ENCODE results near the gene COMMD6.
A peak's percentile ranks its signal among the peaks of the same experiment; 100 is the strongest.
"Not testable (repeated sequence)": the region's sequence is repeated elsewhere in the genome, so short reads cannot be mapped to it uniquely, and the experiment has no call there.

The COMMD6 gene

DNA sequence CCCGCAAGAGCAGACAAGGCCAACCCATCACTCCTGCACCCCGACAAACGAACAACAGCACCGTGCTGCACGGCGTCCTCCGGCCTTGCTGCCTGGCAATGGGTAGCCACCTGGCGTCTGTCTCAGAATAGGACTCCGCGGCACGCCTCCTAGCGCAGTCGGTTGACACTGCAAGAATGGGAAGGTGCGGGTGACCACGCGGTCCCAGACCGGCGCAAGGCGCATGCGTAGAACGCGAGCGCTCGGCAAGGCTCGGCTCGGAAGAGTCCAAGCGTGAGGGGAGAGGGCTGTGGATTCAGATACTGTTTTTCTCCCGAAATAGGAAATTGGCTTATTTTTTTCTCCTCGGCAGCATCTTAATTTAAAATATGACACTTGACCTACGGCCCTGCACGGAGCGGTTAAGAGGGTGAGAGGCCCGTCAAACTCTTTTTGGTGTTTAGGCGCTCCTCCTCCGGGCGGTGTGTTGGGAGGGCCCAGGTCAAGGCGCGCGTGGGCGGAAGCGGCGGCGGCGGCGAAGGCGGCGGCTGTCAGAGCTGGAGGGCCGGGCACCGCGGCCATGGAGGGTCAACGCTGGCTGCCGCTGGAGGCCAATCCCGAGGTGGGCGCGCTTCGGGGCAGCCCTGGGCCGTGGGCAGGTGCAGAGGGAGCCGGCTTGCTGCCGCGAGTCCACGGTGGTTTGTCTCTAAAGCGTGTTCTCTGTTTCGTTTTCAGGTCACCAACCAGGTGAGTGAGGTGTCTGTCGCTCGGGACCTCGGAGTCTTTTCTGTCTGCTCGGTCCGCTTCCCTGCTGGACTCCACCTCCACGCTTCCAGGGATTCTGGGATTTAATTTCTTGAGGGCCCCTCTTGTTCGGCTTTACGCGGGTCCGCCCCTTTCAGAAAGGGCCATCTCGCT is 11.9 kb upstream of the COMMD6 start, which contains the start of gene UCHL3:
Gene UCHL3, plus strand, starts transcription at position 530 of the 897 bp plus-strand sequence. Its CDS starts 30 bp downstream, at position 560.
- POLR2A ChIA-PET = no interaction called here
- CTCF ChIA-PET = interaction anchor here (0.7 to 1.8 kb wide), 5 partner anchors 8 to 177 kb away, joined by 3 to 8 read pairs (median 5); partner anchors contain the start of gene TBC1D4
- H3K4me1 ChIP-seq (ENCODE audit: control extremely low read depth in 1 of 4, control insufficient read depth in 4 of 4, insufficient read depth in 4 of 4, low read length in 3 of 4) = peaks cover 9 to 25% (median 16%) of the 10 kb centered on the region in 4 experiments
- no peaks in the 10 kb centered on the region for H3K9me3 ChIP-seq (ENCODE audit: control extremely low read depth in 1 of 5, control insufficient read depth in 4 of 5, insufficient read depth in 2 of 5, low read depth in 1 of 5, low read length in 4 of 5)
- peak; percentile 96 to 98 (median 96) for DNase-seq
- peak within 1 kb of the TSS; percentile 95 to 97 for H3K27ac ChIP-seq (ENCODE audit: insufficient read depth in 1 of 2, low read depth in 1 of 2, low read length in 2 of 2, poor library complexity in 1 of 2, severe bottlenecking in 2 of 2)
- H3K36me3 ChIP-seq (ENCODE audit: control insufficient read depth in 4 of 4, insufficient read depth in 4 of 4, low read length in 3 of 4) = peaks cover 0 to 13% (median 8%) of the 10 kb centered on the region in 4 experiments
- 0% methylated on average over 59 of the region's 74 CpGs for WGBS (ENCODE audit: insufficient coverage)
- peak within 1 kb of the TSS; percentile 93 to 99 (median 98) for H3K4me3 ChIP-seq (ENCODE audit: control insufficient read depth in 1 of 7, extremely low read depth in 1 of 7, insufficient read depth in 4 of 7, low read depth in 2 of 7, low read length in 6 of 7)
- H3K27me3 ChIP-seq (replicated peaks in 2 of 5; ENCODE audit: control insufficient read depth in 4 of 5, insufficient read depth in 5 of 5, low read length in 4 of 5) = no peaks in the 10 kb centered on the region

- 100% methylated on average over 2 of the region's 3 CpGs for WGBS (ENCODE audit: insufficient coverage)
- no peak overlapping the region for H3K27ac ChIP-seq (ENCODE audit: insufficient read depth in 1 of 2, low read depth in 1 of 2, low read length in 2 of 2, poor library complexity in 1 of 2, severe bottlenecking in 2 of 2)
- H3K27me3 ChIP-seq (replicated peaks in 2 of 5; ENCODE audit: control insufficient read depth in 4 of 5, insufficient read depth in 5 of 5, low read length in 4 of 5) = no peaks in the 10 kb centered on the region
- no peak overlapping the region for H3K4me3 ChIP-seq (ENCODE audit: control insufficient read depth in 1 of 7, extremely low read depth in 1 of 7, insufficient read depth in 4 of 7, low read depth in 2 of 7, low read length in 6 of 7)
- H3K4me1 ChIP-seq (ENCODE audit: control extremely low read depth in 1 of 4, control insufficient read depth in 4 of 4, insufficient read depth in 4 of 4, low read length in 3 of 4) = peaks cover 9 to 25% (median 16%) of the 10 kb centered on the region in 4 experiments
- CTCF ChIA-PET = interaction anchor here (1.0 kb wide), 1 partner anchor 10 kb away, joined by 7 read pairs; the partner anchor contains the start of gene COMMD6
- H3K9me3 ChIP-seq (ENCODE audit: control extremely low read depth in 1 of 5, control insufficient read depth in 4 of 5, insufficient read depth in 2 of 5, low read depth in 1 of 5, low read length in 4 of 5) = no peaks in the 10 kb centered on the region
- peaks cover 0 to 1% (median 0%) of the 10 kb centered on the region in 4 experiments for H3K36me3 ChIP-seq (ENCODE audit: control insufficient read depth in 4 of 4, insufficient read depth in 4 of 4, low read length in 3 of 4)
- DNase-seq = no peak
- POLR2A ChIA-PET = no interaction called here
Measured at GRCh38 chr13:75547917-75548316, 10.3 kb upstream of the COMMD6 start.

DNA sequence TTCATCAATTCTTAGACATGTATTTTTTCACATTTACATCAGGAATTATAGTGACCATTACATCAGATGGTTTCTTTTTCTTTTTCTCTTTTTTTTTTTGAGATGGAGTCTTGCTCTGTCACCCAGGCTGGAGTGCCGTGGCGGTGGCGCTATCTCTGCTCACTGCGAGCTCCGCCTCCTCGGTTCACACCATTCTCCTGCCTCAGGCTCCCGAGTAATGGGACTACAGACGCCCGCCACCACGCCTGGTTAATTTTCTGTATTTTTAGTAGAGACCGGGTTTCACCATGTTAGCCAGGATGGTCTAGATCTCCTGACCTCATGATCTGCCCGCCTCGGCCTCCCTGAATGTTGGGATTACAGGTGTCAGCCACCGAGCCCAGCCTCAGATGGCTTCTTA is 7.7 kb upstream of the COMMD6 start:
- H3K9me3 ChIP-seq (ENCODE audit: control extremely low read depth in 1 of 5, control insufficient read depth in 4 of 5, insufficient read depth in 2 of 5, low read depth in 1 of 5, low read length in 4 of 5); H3K27ac ChIP-seq (ENCODE audit: insufficient read depth in 1 of 2, low read depth in 1 of 2, low read length in 2 of 2, poor library complexity in 1 of 2, severe bottlenecking in 2 of 2); H3K27me3 ChIP-seq (replicated peaks in 2 of 5; ENCODE audit: control insufficient read depth in 4 of 5, insufficient read depth in 5 of 5, low read length in 4 of 5); H3K36me3 ChIP-seq (ENCODE audit: control insufficient read depth in 4 of 4, insufficient read depth in 4 of 4, low read length in 3 of 4); POLR2A ChIA-PET; DNase-seq; H3K4me3 ChIP-seq (ENCODE audit: control insufficient read depth in 1 of 7, extremely low read depth in 1 of 7, insufficient read depth in 4 of 7, low read depth in 2 of 7, low read length in 6 of 7): not testable (repeated sequence)
- WGBS (ENCODE audit: insufficient coverage) = 99% methylated on average over 10 of the region's 14 CpGs
- peaks cover 5 to 23% (median 15%) of the 10 kb centered on the region in 4 experiments for H3K4me1 ChIP-seq (ENCODE audit: control extremely low read depth in 1 of 4, control insufficient read depth in 4 of 4, insufficient read depth in 4 of 4, low read length in 3 of 4)
- CTCF ChIA-PET = interaction anchor here (1.3 kb wide), 1 partner anchor 171 kb away, joined by 3 read pairs; no protein-coding TSS in a partner anchor

- Histone ChIP-seq H3K27me3 (replicated peaks in 2 of 5; ENCODE audit: control insufficient read depth in 4 of 5, insufficient read depth in 5 of 5, low read length in 4 of 5) (no peaks in the 10 kb centered on the region), H3K4me3 (ENCODE audit: control insufficient read depth in 1 of 7, extremely low read depth in 1 of 7, insufficient read depth in 4 of 7, low read depth in 2 of 7, low read length in 6 of 7) (no peak overlapping the region), H3K9me3 (ENCODE audit: control extremely low read depth in 1 of 5, control insufficient read depth in 4 of 5, insufficient read depth in 2 of 5, low read depth in 1 of 5, low read length in 4 of 5) (no peaks in the 10 kb centered on the region), H3K27ac (ENCODE audit: insufficient read depth in 1 of 2, low read depth in 1 of 2, low read length in 2 of 2, poor library complexity in 1 of 2, severe bottlenecking in 2 of 2) (no peak overlapping the region), H3K4me1 (ENCODE audit: control extremely low read depth in 1 of 4, control insufficient read depth in 4 of 4, insufficient read depth in 4 of 4, low read length in 3 of 4) (peaks cover 0 to 22% (median 10%) of the 10 kb centered on the region in 4 experiments), H3K36me3 (ENCODE audit: control insufficient read depth in 4 of 4, insufficient read depth in 4 of 4, low read length in 3 of 4) (no peaks in the 10 kb centered on the region)
- CTCF ChIA-PET = interaction anchor here (1.1 to 2.3 kb wide), 3 partner anchors 11 to 171 kb away, joined by 3 to 4 read pairs (median 3); no protein-coding TSS in a partner anchor
- DNase-seq = no peak
- 59% methylated on average over 2 of the region's 10 CpGs for WGBS (ENCODE audit: insufficient coverage)
- POLR2A ChIA-PET = no interaction called here
Measured at GRCh38 chr13:75544681-75545330, 7.2 kb upstream of the COMMD6 start.

DNA sequence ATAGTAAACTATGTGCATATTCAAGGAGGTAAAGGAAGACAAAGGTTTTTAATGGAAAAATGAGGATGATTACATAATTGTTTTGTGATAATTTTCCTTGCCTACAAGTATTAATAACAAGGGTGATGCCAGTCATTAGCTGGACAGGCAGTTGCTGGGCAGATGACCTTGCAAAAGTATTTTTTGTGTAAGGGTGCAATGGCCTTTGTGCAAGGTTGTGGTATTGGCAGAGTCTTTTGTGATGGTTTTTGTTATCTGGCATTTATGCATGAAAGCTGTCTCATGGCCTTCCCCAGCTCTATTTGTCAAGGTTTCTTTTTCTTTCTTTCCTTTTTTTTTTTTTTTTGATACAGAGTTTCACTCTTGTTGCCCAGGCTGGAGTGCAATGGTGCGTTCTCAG is 4.3 kb upstream of the COMMD6 start:
- Histone ChIP-seq H3K4me1 (ENCODE audit: control extremely low read depth in 1 of 4, control insufficient read depth in 4 of 4, insufficient read depth in 4 of 4, low read length in 3 of 4) (peaks cover under 1 to 24% (median 12%) of the 10 kb centered on the region in 4 experiments), H3K27ac (ENCODE audit: insufficient read depth in 1 of 2, low read depth in 1 of 2, low read length in 2 of 2, poor library complexity in 1 of 2, severe bottlenecking in 2 of 2) (no peak overlapping the region), H3K36me3 (ENCODE audit: control insufficient read depth in 4 of 4, insufficient read depth in 4 of 4, low read length in 3 of 4) (no peaks in the 10 kb centered on the region), H3K4me3 (ENCODE audit: control insufficient read depth in 1 of 7, extremely low read depth in 1 of 7, insufficient read depth in 4 of 7, low read depth in 2 of 7, low read length in 6 of 7) (no peak overlapping the region), H3K27me3 (replicated peaks in 2 of 5; ENCODE audit: control insufficient read depth in 4 of 5, insufficient read depth in 5 of 5, low read length in 4 of 5) (no peaks in the 10 kb centered on the region), H3K9me3 (ENCODE audit: control extremely low read depth in 1 of 5, control insufficient read depth in 4 of 5, insufficient read depth in 2 of 5, low read depth in 1 of 5, low read length in 4 of 5) (no peaks in the 10 kb centered on the region)
- POLR2A ChIA-PET = no interaction called here
- no CpG with 5 or more reads among the region's 1 CpG for WGBS (ENCODE audit: insufficient coverage)
- DNase-seq = no peak
- CTCF ChIA-PET = interaction anchor here (0.6 to 1.9 kb wide), 3 partner anchors 8 to 330 kb away, joined by 3 to 5 read pairs (median 3); partner anchors contain the start of genes TBC1D4 and UCHL3

DNA sequence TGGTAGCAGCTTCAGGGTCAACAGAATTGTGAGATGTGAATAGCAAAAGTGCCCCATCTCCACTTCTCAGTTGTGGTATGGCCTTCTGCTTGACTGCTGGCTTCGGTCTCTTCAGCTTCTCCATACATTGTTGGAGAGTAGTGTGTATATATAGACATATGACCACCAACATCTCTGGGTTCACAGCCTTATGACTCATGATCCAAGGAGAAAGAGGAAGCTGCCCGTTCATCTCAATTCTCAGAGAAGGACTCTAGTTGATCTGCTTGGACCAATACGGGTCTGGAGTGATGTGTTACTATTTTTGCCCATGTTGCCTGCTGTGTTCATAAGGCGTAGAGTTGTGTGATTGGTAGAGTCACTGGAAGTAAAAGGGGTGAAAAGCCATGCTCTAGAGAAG is 3.6 kb upstream of the COMMD6 start:
- Histone ChIP-seq H3K4me1 (ENCODE audit: control extremely low read depth in 1 of 4, control insufficient read depth in 4 of 4, insufficient read depth in 4 of 4, low read length in 3 of 4) (peaks cover 7 to 30% (median 15%) of the 10 kb centered on the region in 4 experiments), H3K9me3 (ENCODE audit: control extremely low read depth in 1 of 5, control insufficient read depth in 4 of 5, insufficient read depth in 2 of 5, low read depth in 1 of 5, low read length in 4 of 5) (no peaks in the 10 kb centered on the region), H3K27me3 (replicated peaks in 2 of 5; ENCODE audit: control insufficient read depth in 4 of 5, insufficient read depth in 5 of 5, low read length in 4 of 5) (no peaks in the 10 kb centered on the region), H3K27ac (ENCODE audit: insufficient read depth in 1 of 2, low read depth in 1 of 2, low read length in 2 of 2, poor library complexity in 1 of 2, severe bottlenecking in 2 of 2) (no peak overlapping the region), H3K4me3 (ENCODE audit: control insufficient read depth in 1 of 7, extremely low read depth in 1 of 7, insufficient read depth in 4 of 7, low read depth in 2 of 7, low read length in 6 of 7) (no peak overlapping the region), H3K36me3 (ENCODE audit: control insufficient read depth in 4 of 4, insufficient read depth in 4 of 4, low read length in 3 of 4) (peaks cover 0 to 1% (median 0%) of the 10 kb centered on the region in 4 experiments)
- POLR2A ChIA-PET = no interaction called here
- 75% methylated on average over 3 of the region's 4 CpGs for WGBS (ENCODE audit: insufficient coverage)
- CTCF ChIA-PET = interaction anchor here (1.9 kb wide), 1 partner anchor 9 kb away, joined by 5 read pairs; the partner anchor contains the start of gene UCHL3
- DNase-seq = peak; percentile 24 to 83 (median 78)

Measured in common myeloid progenitor, CD34-positive (primary cell).